Activated T-helper 9 cell treated with anti-CD3 and anti-CD28 coated beads, Interleukin-2, amount 50 U/mL, for 16 hours (primary cell): ENCODE measurements around the gene HOXA13.

Experiments
- DNase-seq: peaks from one replicate; pipeline ENCODE4 v3.0.0-alpha.2; 2020; ENCODE audit warnings: low read depth

HOXA13 gene

GRCh38 chr7:27170426-27171324, 29.2 kb downstream of the HOXA13 start:
- no peak for DNase-seq

- no peak for DNase-seq
Observed at GRCh38 chr7:27169658-27170425, 30.0 kb downstream of the HOXA13 start.

GRCh38 chr7:27168265-27168947, 31.5 kb downstream of the HOXA13 start:
- no peak for DNase-seq

GRCh38 chr7:27167916-27168264, 32.0 kb downstream of the HOXA13 start:
- DNase-seq, result no peak

GRCh38 chr7:27166531-27167505, 33.1 kb downstream of the HOXA13 start:
- no peak for DNase-seq

- no peak for DNase-seq
Observed at GRCh38 chr7:27165996-27166530, 33.8 kb downstream of the HOXA13 start.

GRCh38 chr7:27165089-27165995, 34.5 kb downstream of the HOXA13 start, which contains the start of gene HOXA9:
TSS of gene HOXA9 (minus strand) at chr7:27165537. CDS start at chr7:27165457, 80 bp downstream.
- no peak for DNase-seq

GRCh38 chr7:27164367-27165088, 35.4 kb downstream of the HOXA13 start:
- no peak for DNase-seq

- DNase-seq, result no peak
Observed at GRCh38 chr7:27164045-27164366, 35.9 kb downstream of the HOXA13 start.

GRCh38 chr7:27163288-27164044, 36.4 kb downstream of the HOXA13 start:
- no peak for DNase-seq

GRCh38 chr7:27162561-27163287, 37.2 kb downstream of the HOXA13 start:
- DNase-seq, result no peak

GRCh38 chr7:27161721-27162560, 38.0 kb downstream of the HOXA13 start:
- DNase-seq, result no peak

- DNase-seq, result no peak
Observed at GRCh38 chr7:27161214-27161720, 38.6 kb downstream of the HOXA13 start.

GRCh38 chr7:27160546-27161213, 39.2 kb downstream of the HOXA13 start:
- peak; percentile 76 for DNase-seq

GRCh38 chr7:27160145-27160545, 39.7 kb downstream of the HOXA13 start:
- DNase-seq, result no peak
